ENCODE data around the gene KBTBD6. TPM values are rescaled to one million over a fixed set of nuclear protein-coding genes. Genes with fewer than 3 reads are reported as not detected.

Gene KBTBD6
- total and polyA plus RNA-seq, 8 donors, result 6.9 to 16.0 (median 14.4) TPM

- intact Hi-C loops (cut with DNase I), result no loop called here
- no peaks in the 10 kb centered on the region for H3K27me3 ChIP-seq
Measured at GRCh38 chr13:41154042-41154441, 21.4 kb upstream of the KBTBD6 start.

GRCh38 chr13:41152005-41152404 is 19.4 kb upstream of the KBTBD6 start:
- intact Hi-C loops (cut with DNase I), result no loop called here
- TF ChIP-seq, protein P1, sequence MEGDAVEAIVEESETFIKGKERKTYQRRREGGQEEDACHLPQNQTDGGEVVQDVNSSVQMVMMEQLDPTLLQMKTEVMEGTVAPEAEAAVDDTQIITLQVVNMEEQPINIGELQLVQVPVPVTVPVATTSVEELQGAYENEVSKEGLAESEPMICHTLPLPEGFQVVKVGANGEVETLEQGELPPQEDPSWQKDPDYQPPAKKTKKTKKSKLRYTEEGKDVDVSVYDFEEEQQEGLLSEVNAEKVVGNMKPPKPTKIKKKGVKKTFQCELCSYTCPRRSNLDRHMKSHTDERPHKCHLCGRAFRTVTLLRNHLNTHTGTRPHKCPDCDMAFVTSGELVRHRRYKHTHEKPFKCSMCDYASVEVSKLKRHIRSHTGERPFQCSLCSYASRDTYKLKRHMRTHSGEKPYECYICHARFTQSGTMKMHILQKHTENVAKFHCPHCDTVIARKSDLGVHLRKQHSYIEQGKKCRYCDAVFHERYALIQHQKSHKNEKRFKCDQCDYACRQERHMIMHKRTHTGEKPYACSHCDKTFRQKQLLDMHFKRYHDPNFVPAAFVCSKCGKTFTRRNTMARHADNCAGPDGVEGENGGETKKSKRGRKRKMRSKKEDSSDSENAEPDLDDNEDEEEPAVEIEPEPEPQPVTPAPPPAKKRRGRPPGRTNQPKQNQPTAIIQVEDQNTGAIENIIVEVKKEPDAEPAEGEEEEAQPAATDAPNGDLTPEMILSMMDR (IDR thresholded peaks at IDR 0.05), result no peak
- Histone ChIP-seq H3K4me1 (no peaks in the 10 kb centered on the region), H3K9me3 (peaks cover 5 to 61% of the 10 kb centered on the region in 2 donors), H3K4me3 (no peak overlapping the region), H3K27me3 (no peaks in the 10 kb centered on the region), H3K27ac (no peak overlapping the region), H3K36me3 (peaks cover 0 to 4% of the 10 kb centered on the region in 2 donors)
- DNase-seq, result no peak
- no peak for ATAC-seq

More at GRCh38 chr13:41154042-41154441, 21.4 kb upstream of the KBTBD6 start:
- Histone ChIP-seq H3K27ac (no peak overlapping the region), H3K9me3 (peaks cover 0 to 41% of the 10 kb centered on the region in 2 donors), H3K4me3 (no peak overlapping the region), H3K4me1 (no peaks in the 10 kb centered on the region), H3K36me3 (peaks cover 0 to 4% of the 10 kb centered on the region in 2 donors)
- TF ChIP-seq, protein P1 (IDR thresholded peaks at IDR 0.05), result no peak
- DNase-seq, result no peak
- no peak for ATAC-seq

DNA sequence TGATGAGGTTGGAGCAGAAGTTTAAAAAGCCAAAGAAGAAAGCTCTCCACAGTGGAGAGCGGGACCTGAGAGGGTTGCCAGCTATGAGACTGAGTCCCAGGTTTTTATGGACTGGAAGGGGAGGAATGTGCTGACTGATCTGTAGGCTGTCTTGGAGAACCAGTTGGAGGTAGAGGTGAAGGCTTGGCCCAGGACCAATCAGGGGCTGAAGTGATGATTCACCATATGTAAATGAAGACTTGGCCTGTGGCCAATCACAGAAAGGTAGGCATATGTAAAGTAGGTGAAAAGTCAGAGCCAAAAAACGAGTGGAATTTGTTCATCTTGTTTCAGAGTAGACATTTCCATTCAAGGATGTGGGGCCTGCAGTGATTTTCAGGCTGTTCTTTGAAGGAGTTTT is 17.5 kb upstream of the KBTBD6 start:
- peaks cover 0 to 4% of the 10 kb centered on the region in 2 donors for H3K36me3 ChIP-seq
- TF ChIP-seq, protein P1 (IDR thresholded peaks at IDR 0.05), result no peak
- H3K27me3 ChIP-seq, result no peaks in the 10 kb centered on the region
- peaks cover 5 to 75% of the 10 kb centered on the region in 2 donors for H3K9me3 ChIP-seq
- DNase-seq (no peak), ATAC-seq (no peak)
- no peak overlapping the region for H3K27ac ChIP-seq
- intact Hi-C loops (cut with DNase I), result no loop called here
- no peaks in the 10 kb centered on the region for H3K4me1 ChIP-seq
- H3K4me3 ChIP-seq, result no peak overlapping the region

GRCh38 chr13:41148419-41149283 is 16.0 kb upstream of the KBTBD6 start:
- ATAC-seq (no peak), DNase-seq (no peak)
- no peak overlapping the region for H3K27ac ChIP-seq
- no peak overlapping the region for H3K4me3 ChIP-seq
- no peaks in the 10 kb centered on the region for H3K27me3 ChIP-seq
- intact Hi-C loops (cut with DNase I), result no loop called here
- TF ChIP-seq, protein P1 (IDR thresholded peaks at IDR 0.05), result no peak
- peaks cover 0 to 4% of the 10 kb centered on the region in 2 donors for H3K36me3 ChIP-seq
- H3K4me1 ChIP-seq, result no peaks in the 10 kb centered on the region
- H3K9me3 ChIP-seq, result peaks cover 5 to 75% of the 10 kb centered on the region in 2 donors

GRCh38 chr13:41145136-41145908 is 12.7 kb upstream of the KBTBD6 start:
- Histone ChIP-seq H3K9me3 (peaks cover 5 to 47% of the 10 kb centered on the region in 2 donors), H3K27ac (no peak overlapping the region), H3K4me3 (no peak overlapping the region), H3K27me3 (no peaks in the 10 kb centered on the region), H3K36me3 (no peaks in the 10 kb centered on the region), H3K4me1 (no peaks in the 10 kb centered on the region)
- no peak for DNase-seq
- no peak for ATAC-seq
- intact Hi-C loops (cut with DNase I), result no loop called here
- TF ChIP-seq, protein P1 (IDR thresholded peaks at IDR 0.05), result no peak
